DMS79 (cell line): Measurements from ENCODE around the gene KIAA1328.

ENCODE experiments used
- DNase-seq: peaks from one replicate; lab custom pipeline; 2025; lab: John Stamatoyannopoulos, UW

KIAA1328 gene

GRCh38 chr18:37253394-37254235, 424.7 kb downstream of the KIAA1328 start:
- no peak for DNase-seq

- no peak for DNase-seq
Observed at GRCh38 chr18:37254236-37254754, 425.4 kb downstream of the KIAA1328 start.

GRCh38 chr18:37254973-37255372, 426.0 kb downstream of the KIAA1328 start:
- no peak for DNase-seq

- DNase-seq = no peak
Observed at GRCh38 chr18:37258131-37258530, 429.2 kb downstream of the KIAA1328 start.

GRCh38 chr18:37258819-37259218, 429.9 kb downstream of the KIAA1328 start:
- no peak for DNase-seq

GRCh38 chr18:37259711-37260110, 430.8 kb downstream of the KIAA1328 start:
- no peak for DNase-seq

GRCh38 chr18:37260367-37261093, 431.6 kb downstream of the KIAA1328 start:
- no peak for DNase-seq

GRCh38 chr18:37261246-37261840, 432.4 kb downstream of the KIAA1328 start:
- no peak for DNase-seq

- no peak for DNase-seq
Observed at GRCh38 chr18:37261988-37262387, 433.1 kb downstream of the KIAA1328 start.

- DNase-seq = no peak
Observed at GRCh38 chr18:37264956-37265355, 436.0 kb downstream of the KIAA1328 start.

GRCh38 chr18:37265382-37265781, 436.5 kb downstream of the KIAA1328 start:
- DNase-seq = peak; percentile 32

- DNase-seq = no peak
Observed at GRCh38 chr18:37266290-37266689, 437.4 kb downstream of the KIAA1328 start.

- no peak for DNase-seq
Observed at GRCh38 chr18:37270038-37270665, 441.2 kb downstream of the KIAA1328 start.

GRCh38 chr18:37270666-37271052, 441.7 kb downstream of the KIAA1328 start:
- DNase-seq = no peak

- DNase-seq = no peak
Observed at GRCh38 chr18:37272226-37272625, 443.3 kb downstream of the KIAA1328 start.

- DNase-seq = no peak
Observed at GRCh38 chr18:37272841-37273240, 443.9 kb downstream of the KIAA1328 start.

GRCh38 chr18:37274309-37275236, 445.6 kb downstream of the KIAA1328 start:
- no peak for DNase-seq

GRCh38 chr18:37275237-37275741, 446.4 kb downstream of the KIAA1328 start:
- DNase-seq = no peak

GRCh38 chr18:37276111-37276890, 447.4 kb downstream of the KIAA1328 start:
- no peak for DNase-seq

- no peak for DNase-seq
Observed at GRCh38 chr18:37277804-37278203, 448.9 kb downstream of the KIAA1328 start.
